Measurements from ENCODE around the gene TRMT2A. TPM values are rescaled to one million over a fixed set of nuclear protein-coding genes. Genes with fewer than 3 reads are reported as not detected.

TRMT2A gene
- polyA plus RNA-seq, 1 of the 3 experiments (the other 2 are of a cell fraction) = 54.6 TPM

DNA sequence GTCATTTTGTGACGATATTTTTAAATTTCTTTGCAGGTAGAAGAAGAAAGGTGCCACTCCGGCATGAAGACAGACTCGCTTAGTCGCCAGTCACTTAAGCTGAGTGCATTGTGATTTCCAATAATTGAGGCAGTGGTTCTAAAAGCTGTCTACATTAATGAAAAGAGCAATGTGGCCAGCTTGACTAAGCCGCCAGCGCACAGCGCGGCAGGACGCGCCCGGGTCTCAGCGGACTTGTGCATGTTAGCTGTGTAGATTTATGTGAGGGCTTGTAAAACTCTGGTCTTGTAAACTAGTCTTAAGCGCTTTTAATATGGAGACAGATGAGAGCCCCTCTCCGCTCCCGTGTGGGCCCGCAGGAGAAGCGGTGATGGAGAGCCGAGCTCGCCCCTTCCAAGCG, 31.4 kb downstream of the TRMT2A start:
- DNase-seq = no peak
- H4K20me1 ChIP-seq (ENCODE audit: insufficient read depth) = peaks cover 70% of the 10 kb centered on the region
- peaks cover 85% of the 10 kb centered on the region for H3K79me2 ChIP-seq (ENCODE audit: insufficient read depth)
- POLR2A ChIA-PET = no interaction called here
- H3K27me3 ChIP-seq (ENCODE audit: insufficient read depth) = no peaks in the 10 kb centered on the region
- WGBS (ENCODE audit: low lambda C conversion rate) = 95% methylated on average over 12 of the region's 20 CpGs
- no peak overlapping the region for H3K27ac ChIP-seq (ENCODE audit: low read depth in 2 of 2, low read length in 1 of 2)
- H3K4me1 ChIP-seq (ENCODE audit: control insufficient read depth in 1 of 2, insufficient read depth in 2 of 2, low read depth in 1 of 2, low read length in 1 of 2) = peaks cover 7 to 27% of the 10 kb centered on the region in 2 experiments; a peak in 1 of 4 replicates
- H3K4me2 ChIP-seq = no peak overlapping the region
- no peaks in the 10 kb centered on the region for H3K9me3 ChIP-seq
- CTCF ChIA-PET = interaction anchor here (1.1 to 2.2 kb wide), 4 partner anchors 9 to 72 kb away, joined by 3 to 10 read pairs (median 4); partner anchors contain the start of gene RANBP1
- TF ChIP-seq NFIC (IDR thresholded peaks at IDR 0.05; ENCODE audit: borderline replicate concordance) = no peak
- TF ChIP-seq, protein P1, sequence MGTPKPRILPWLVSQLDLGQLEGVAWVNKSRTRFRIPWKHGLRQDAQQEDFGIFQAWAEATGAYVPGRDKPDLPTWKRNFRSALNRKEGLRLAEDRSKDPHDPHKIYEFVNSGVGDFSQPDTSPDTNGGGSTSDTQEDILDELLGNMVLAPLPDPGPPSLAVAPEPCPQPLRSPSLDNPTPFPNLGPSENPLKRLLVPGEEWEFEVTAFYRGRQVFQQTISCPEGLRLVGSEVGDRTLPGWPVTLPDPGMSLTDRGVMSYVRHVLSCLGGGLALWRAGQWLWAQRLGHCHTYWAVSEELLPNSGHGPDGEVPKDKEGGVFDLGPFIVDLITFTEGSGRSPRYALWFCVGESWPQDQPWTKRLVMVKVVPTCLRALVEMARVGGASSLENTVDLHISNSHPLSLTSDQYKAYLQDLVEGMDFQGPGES (IDR thresholded peaks at IDR 0.05; ENCODE audit: low read depth, low read length) = no peak
- TF ChIP-seq SIN3A (IDR thresholded peaks at IDR 0.05; ENCODE audit: borderline replicate concordance, low read depth, low read length) = no peak
- TF ChIP-seq, protein P2, sequence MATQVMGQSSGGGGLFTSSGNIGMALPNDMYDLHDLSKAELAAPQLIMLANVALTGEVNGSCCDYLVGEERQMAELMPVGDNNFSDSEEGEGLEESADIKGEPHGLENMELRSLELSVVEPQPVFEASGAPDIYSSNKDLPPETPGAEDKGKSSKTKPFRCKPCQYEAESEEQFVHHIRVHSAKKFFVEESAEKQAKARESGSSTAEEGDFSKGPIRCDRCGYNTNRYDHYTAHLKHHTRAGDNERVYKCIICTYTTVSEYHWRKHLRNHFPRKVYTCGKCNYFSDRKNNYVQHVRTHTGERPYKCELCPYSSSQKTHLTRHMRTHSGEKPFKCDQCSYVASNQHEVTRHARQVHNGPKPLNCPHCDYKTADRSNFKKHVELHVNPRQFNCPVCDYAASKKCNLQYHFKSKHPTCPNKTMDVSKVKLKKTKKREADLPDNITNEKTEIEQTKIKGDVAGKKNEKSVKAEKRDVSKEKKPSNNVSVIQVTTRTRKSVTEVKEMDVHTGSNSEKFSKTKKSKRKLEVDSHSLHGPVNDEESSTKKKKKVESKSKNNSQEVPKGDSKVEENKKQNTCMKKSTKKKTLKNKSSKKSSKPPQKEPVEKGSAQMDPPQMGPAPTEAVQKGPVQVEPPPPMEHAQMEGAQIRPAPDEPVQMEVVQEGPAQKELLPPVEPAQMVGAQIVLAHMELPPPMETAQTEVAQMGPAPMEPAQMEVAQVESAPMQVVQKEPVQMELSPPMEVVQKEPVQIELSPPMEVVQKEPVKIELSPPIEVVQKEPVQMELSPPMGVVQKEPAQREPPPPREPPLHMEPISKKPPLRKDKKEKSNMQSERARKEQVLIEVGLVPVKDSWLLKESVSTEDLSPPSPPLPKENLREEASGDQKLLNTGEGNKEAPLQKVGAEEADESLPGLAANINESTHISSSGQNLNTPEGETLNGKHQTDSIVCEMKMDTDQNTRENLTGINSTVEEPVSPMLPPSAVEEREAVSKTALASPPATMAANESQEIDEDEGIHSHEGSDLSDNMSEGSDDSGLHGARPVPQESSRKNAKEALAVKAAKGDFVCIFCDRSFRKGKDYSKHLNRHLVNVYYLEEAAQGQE (IDR thresholded peaks at IDR 0.05; ENCODE audit: low read depth, low read length) = no peak
- no peak for TF ChIP-seq MXI1 (IDR thresholded peaks at IDR 0.05; ENCODE audit: low read depth, low read length)
- no peak for TF ChIP-seq GABPA (IDR thresholded peaks at IDR 0.05; ENCODE audit: low read depth)
- no peak for TF ChIP-seq SMC3 (IDR thresholded peaks at IDR 0.05; ENCODE audit: low read depth, low read length)
- no peak for TF ChIP-seq RFX5 (IDR thresholded peaks at IDR 0.05; ENCODE audit: low read length)
- TF ChIP-seq, protein P3, sequence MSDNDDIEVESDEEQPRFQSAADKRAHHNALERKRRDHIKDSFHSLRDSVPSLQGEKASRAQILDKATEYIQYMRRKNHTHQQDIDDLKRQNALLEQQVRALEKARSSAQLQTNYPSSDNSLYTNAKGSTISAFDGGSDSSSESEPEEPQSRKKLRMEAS (IDR thresholded peaks at IDR 0.05; ENCODE audit: low read depth) = no peak
- no peak for TF ChIP-seq CHD2 (IDR thresholded peaks at IDR 0.05; ENCODE audit: low read length, partially characterized antibody)
- peaks cover 2% of the 10 kb centered on the region for H3F3A ChIP-seq (replicated peaks; ENCODE audit: insufficient read depth)
- no peaks in the 10 kb centered on the region for H3K9me2 ChIP-seq
- H3K36me3 ChIP-seq (replicated peaks in 1 of 2; ENCODE audit: control insufficient read depth in 1 of 2, insufficient read depth in 2 of 2, low read length in 1 of 2) = peaks cover 52% of the 10 kb centered on the region in 2 experiments
- H3K9ac ChIP-seq = no peak overlapping the region
- no peak overlapping the region for H2AFZ ChIP-seq (ENCODE audit: low read depth)
- no peak overlapping the region for H3K4me3 ChIP-seq (ENCODE audit: low read depth in 2 of 2, low read length in 1 of 2)

Data from SK-N-SH (cell line).